ENCODE measurements around the gene ETV7.
"Not testable (repeated sequence)": the region's sequence is repeated elsewhere in the genome, so short reads cannot be mapped to it uniquely, and the experiment has no call there.

ETV7 gene

GRCh38 chr6:36383606-36384005 is 3.9 kb downstream of the ETV7 start:
- DNase-seq: no peak

- no peak for DNase-seq
Observed at GRCh38 chr6:36382976-36383375, 4.5 kb downstream of the ETV7 start.

GRCh38 chr6:36381502-36382389 is 5.7 kb downstream of the ETV7 start:
- no peak for DNase-seq

GRCh38 chr6:36380166-36380565 is 7.3 kb downstream of the ETV7 start:
- no peak for DNase-seq

GRCh38 chr6:36378936-36379335 is 8.5 kb downstream of the ETV7 start:
- no peak for DNase-seq

- DNase-seq: no peak
Observed at GRCh38 chr6:36378243-36378920, 9.1 kb downstream of the ETV7 start.

- no peak for DNase-seq
Observed at GRCh38 chr6:36377594-36377993, 9.9 kb downstream of the ETV7 start.

GRCh38 chr6:36376742-36377141 is 10.7 kb downstream of the ETV7 start:
- no peak for DNase-seq

GRCh38 chr6:36376183-36376582 is 11.3 kb downstream of the ETV7 start:
- DNase-seq: no peak

- DNase-seq: no peak
Observed at GRCh38 chr6:36375644-36376155, 11.8 kb downstream of the ETV7 start.

- no peak for DNase-seq
Observed at GRCh38 chr6:36374972-36375371, 12.5 kb downstream of the ETV7 start.

- DNase-seq: no peak
Observed at GRCh38 chr6:36374194-36374593, 13.3 kb downstream of the ETV7 start.

GRCh38 chr6:36373368-36374019 is 14.0 kb downstream of the ETV7 start:
- no peak for DNase-seq

GRCh38 chr6:36372088-36372487 is 15.4 kb downstream of the ETV7 start:
- DNase-seq: no peak

- no peak for DNase-seq
Observed at GRCh38 chr6:36371211-36371610, 16.3 kb downstream of the ETV7 start.

- DNase-seq: no peak
Observed at GRCh38 chr6:36370638-36371037, 16.8 kb downstream of the ETV7 start.

- peak in 1 of 2 donors; percentile 29 for DNase-seq
Observed at GRCh38 chr6:36368921-36369865, 18.3 kb downstream of the ETV7 start.

- DNase-seq: no peak
Observed at GRCh38 chr6:36368421-36368820, 19.0 kb downstream of the ETV7 start.

- no peak for DNase-seq
Observed at GRCh38 chr6:36367743-36368142, 19.7 kb downstream of the ETV7 start.

- DNase-seq: peak in 1 of 2 donors; percentile 32
Observed at GRCh38 chr6:36364669-36365479, 22.6 kb downstream of the ETV7 start.

GRCh38 chr6:36364061-36364635 is 23.3 kb downstream of the ETV7 start:
- DNase-seq: not testable (repeated sequence)
